Activated T-cell treated with anti-CD3 and anti-CD28 coated beads, Interleukin-2, amount 50 U/mL, for 48 hours (primary cell): ENCODE measurements around the gene PDS5B.

Source experiments
- DNase-seq, 2 experiments: peaks; one replicate each; pipeline ENCODE4 v3.0.0-alpha.2; 2020

Gene PDS5B

DNA sequence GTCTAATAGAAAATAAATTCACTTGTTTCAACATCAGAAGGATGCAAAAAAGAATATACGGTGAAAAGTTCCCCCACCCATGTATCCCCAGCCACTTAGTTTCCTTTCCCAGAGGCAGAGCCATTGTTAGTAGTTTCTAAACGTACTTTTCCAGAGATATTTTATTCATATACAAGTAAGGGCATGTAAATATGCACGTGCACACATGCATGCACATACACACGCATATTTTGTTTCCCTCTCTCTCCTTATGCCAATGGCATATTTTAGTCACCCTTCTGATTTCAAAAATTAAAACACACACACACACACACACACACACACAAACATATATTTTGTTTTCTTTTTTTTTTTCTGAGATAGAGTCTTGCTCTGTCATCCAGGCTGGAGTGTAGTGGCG lies 147.4 kb downstream of the PDS5B start:
- DNase-seq, result no peak

- no peak for DNase-seq
Measured at GRCh38 chr13:32734511-32734910, 148.3 kb downstream of the PDS5B start.

DNA sequence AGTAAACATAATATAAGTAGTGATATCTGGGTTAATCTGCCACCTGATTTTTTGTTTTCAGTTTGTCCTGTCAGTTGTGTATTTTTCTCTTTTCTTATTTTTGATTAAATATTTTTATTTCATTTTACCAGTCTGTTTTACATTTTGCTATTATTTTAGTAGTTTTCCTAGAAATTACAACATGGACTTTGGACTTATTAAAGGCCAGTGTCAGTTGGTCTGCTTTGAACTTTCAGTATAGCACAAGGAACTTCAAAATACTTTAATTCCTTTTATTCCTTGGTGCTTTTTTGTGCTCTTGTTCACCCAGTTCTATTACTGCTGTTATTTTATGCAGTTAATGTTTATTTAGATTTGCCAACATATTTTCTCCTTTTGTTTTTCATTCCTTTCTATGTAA lies 149.6 kb downstream of the PDS5B start:
- no peak for DNase-seq

DNA sequence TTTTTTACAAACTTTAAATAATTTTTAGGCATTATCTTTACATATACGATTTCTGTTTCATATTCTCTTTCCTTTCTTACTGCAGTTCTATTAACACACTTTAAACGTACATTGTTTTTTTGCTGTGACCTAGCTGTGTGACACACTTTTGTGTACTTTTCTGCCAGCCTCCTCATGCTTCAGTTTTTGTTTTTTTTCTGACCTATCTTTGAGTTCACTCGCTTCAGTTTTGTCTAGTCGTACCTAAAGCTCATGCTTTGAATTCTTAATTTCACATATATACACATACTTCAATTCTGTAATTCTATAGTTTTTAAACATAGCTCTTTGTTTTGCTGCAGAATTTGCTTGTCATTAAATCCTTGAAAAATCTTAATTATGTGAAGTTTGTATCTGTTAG lies 150.4 kb downstream of the PDS5B start:
- no peak for DNase-seq

- no peak for DNase-seq
Measured at GRCh38 chr13:32737111-32737571, 150.9 kb downstream of the PDS5B start.

DNA sequence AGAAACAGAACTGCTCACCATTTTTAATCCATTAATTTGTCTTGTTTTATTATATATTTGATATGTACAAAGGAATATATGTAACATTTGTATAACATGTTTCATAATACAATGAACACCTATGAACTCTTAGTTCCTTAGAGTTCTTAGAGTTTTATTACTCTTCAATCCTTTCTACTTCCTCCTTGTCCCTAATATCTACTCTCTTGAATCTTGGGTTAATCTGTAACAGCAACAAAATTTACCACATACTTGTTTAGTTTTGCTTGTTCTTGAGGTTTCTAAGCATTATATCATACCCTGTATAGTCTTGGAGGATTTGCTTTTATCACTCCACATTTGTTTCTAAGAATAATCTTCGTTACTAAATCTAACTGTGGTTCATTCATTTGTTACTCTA lies 151.4 kb downstream of the PDS5B start:
- DNase-seq, result no peak

DNA sequence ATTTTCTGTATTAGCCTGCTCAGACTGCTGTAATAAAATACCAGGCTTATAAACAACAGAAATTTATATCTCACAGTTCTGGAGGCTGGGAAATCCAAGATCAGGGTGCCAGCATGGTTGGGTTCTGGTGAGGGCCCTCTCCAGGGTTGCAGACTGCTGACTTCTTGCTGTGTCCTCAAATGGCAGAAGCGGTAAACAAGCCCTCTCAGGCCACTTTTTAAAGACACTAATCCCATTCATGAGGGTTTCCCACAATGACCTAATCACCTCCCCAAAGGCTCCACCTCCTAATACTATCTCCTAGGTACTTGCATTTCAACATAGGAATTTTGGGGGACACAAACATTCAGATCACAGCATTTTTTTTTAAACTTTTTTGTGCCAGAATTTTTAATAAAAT lies 159.3 kb downstream of the PDS5B start:
- DNase-seq, result no peak

GRCh38 chr13:32746474-32746873 lies 160.2 kb downstream of the PDS5B start:
- no peak for DNase-seq

- DNase-seq, result no peak
Measured at GRCh38 chr13:32748305-32748704, 162.1 kb downstream of the PDS5B start.

DNA sequence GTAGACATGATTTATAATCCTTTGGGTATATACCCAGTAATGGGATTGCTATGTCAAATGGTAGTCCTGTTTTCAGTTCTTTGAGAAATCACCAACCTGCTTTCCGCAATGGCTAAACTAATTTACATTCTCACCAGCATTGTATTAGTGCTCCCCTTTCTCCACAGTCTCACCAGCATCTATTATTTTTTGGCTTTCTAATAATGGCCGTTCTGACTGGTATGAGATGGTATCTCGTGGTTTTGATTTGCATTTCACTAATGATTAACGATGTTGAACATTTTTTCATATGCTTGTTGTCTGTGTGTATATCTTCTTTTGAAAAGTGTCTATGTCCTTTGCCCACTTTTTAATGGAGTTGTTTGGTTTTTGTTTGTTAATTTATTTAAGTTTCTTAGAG lies 165.1 kb downstream of the PDS5B start:
- DNase-seq, result no peak

GRCh38 chr13:32752311-32752710 lies 166.1 kb downstream of the PDS5B start:
- no peak for DNase-seq

GRCh38 chr13:32752997-32753606 lies 166.8 kb downstream of the PDS5B start:
- DNase-seq, result no peak

DNA sequence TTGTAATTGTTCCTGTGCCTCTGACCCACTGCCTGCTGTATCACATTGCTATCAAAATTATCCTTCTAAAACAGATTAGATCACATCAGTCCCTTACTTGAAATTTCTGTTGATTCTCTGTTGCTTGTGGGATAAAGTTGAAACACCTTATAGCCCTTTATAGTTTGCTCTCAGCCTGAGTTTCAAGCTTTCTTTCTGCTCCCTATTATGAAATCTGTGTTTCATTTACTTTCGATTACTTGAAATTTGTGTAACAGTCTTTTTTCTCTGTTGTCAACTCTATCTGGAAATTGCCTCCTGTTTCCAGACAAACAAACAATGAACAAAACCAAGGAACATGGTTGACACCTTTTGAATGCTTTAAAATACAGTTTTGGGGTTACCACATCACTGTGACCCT lies 167.9 kb downstream of the PDS5B start:
- no peak for DNase-seq

GRCh38 chr13:32759152-32759551 lies 172.9 kb downstream of the PDS5B start:
- no peak for DNase-seq

- no peak for DNase-seq
Measured at GRCh38 chr13:32761472-32761871, 175.2 kb downstream of the PDS5B start.

- no peak for DNase-seq
Measured at GRCh38 chr13:32779119-32779518, 192.9 kb downstream of the PDS5B start.

DNA sequence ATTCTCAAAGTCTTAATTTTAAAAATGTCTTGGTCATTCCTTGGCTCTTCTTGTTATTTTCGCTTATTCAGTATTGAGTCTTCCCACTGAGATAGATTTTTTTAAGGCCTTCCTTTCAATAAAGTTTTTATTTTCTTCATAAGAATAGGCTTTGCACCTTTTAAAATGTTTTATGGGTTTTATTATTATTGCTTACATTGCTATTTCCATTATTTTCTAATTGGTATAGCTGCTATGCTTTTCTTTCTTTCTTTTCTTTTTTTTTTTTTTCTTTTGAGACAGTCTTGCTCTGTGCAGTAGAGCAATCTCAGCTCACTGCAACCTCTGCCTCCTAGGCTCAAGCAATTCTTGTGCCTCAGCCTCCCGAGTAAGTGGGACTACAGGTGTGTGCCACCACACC lies 195.7 kb downstream of the PDS5B start:
- no peak for DNase-seq

DNA sequence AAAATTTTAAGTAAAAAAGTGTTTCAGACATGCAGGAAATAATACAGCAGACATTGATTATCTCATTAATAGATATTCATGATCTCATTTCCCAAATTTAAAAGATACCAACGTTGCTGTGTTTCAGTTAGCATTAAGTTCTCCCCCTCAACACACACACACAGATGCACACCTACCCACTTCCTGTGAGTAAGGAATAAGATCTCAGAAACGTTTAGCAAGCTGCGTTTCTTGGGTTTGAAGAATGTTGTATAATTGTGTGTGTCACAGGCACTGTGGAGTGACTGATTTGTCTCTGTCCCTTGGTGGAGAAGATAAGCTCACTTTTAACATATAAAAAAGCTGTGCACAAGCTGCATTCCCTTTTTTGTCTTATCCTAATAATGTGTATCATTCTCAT lies 196.8 kb downstream of the PDS5B start:
- no peak for DNase-seq

GRCh38 chr13:32790731-32791130 lies 204.5 kb downstream of the PDS5B start:
- no peak for DNase-seq

DNA sequence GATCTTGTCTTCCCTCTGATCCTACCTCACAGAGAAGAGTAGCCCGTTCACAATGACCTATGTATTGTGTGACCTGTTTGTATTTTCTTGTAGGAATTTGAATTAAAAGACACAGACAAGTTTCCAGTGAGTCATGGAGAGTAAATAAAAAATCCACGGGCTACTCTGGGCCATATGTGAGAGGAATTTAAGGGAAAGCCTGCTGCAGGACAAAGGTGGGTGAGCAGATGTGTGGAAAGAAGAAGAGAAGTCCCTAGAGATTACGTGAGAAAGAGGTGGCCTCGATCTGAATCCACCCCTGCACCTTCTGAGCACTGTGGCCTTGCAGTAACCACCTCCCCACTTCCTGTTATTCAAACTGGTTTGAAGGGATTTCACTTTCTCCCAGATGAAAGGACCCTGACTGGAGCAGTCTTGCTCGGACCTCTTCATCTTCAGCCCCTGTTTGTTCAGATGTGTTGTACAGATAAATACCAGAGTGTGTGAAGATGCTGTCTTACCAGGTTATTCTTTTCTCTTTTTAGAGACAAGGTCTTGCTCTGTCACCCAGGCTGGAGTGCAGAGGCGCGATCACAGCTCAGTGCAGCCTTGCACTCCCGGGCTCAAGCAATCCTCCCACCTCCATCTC lies 205.4 kb downstream of the PDS5B start:
- peak; percentile 34 to 46 for DNase-seq

- DNase-seq, result no peak
Measured at GRCh38 chr13:32796754-32797153, 210.5 kb downstream of the PDS5B start.

- no peak for DNase-seq
Measured at GRCh38 chr13:32802159-32802558, 215.9 kb downstream of the PDS5B start.

DNA sequence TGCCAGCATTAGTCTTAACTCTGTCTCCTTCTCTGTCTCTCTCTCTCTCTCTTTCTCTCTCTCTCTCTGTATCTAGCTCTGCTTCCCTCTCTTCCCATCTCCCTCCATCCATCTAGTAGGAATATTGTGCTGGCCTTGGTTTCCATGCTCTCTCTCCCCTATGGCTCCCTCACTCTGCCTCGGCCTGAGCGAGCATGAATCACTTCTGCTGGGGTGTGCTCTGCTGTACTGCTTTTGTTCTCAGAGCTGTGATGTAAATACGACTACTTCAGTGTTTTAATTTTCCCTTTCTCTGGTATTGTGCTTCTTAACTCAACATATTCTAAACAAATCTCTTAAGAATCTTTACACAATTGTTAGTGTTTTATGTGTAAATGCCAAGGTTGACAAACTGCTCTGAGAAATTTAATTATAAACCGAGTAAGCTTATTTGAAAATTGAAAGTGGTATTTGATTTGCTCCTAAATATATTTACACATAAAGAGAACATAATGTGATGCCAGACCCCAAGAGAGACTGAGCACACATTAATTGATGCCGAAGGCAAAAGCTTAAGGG lies 218.5 kb downstream of the PDS5B start:
- no peak for DNase-seq

GRCh38 chr13:32811297-32811800 lies 225.1 kb downstream of the PDS5B start:
- no peak for DNase-seq
